Spleen (tissue), 11 donors: Measurements from ENCODE around the gene RMI2. TPM values are rescaled to one million over a fixed set of nuclear protein-coding genes. Genes with fewer than 3 reads are reported as not detected.

ENCODE experiments used
- DNase-seq: peaks from one replicate; pipeline ENCODE4 v3.0.0-alpha.2; 2020
- H3K27ac ChIP-seq, 8 donors: fragments of 200-600 bp; sonication (generic) in 7 of 8; 1 replicate in 4 of 8; 2 replicates in 4 of 8; pipeline versions ENCODE4 v1.5.0 to v1.8.0; 2016 to 2021; ENCODE audit warnings: inconsistent platforms in 4 of 8, mild to moderate bottlenecking in 4 of 8, moderate library complexity in 1 of 8
- H3K27me3 ChIP-seq, 7 donors: fragments of 200-600 bp; sonication (generic) in 6 of 7; replicated peaks in 1 of 7; 1 replicate in 4 of 7; 2 replicates in 3 of 7; pipeline versions ENCODE4 v1.5.0 to v1.8.0; 2016 to 2021; ENCODE audit warnings: inconsistent platforms in 3 of 7, mild to moderate bottlenecking in 1 of 7
- H3K36me3 ChIP-seq, 6 donors: fragments of 200-600 bp; sonication (generic) in 5 of 6; 1 replicate in 4 of 6; 2 replicates in 2 of 6; pipeline versions ENCODE4 v1.5.0 to v1.8.0; 2016 to 2021; ENCODE audit warnings: inconsistent platforms in 2 of 6
- H3K4me1 ChIP-seq, 6 donors: fragments of 200-600 bp; sonication (generic) in 5 of 6; 1 replicate in 3 of 6; 2 replicates in 3 of 6; pipeline versions ENCODE4 v1.5.0 to v1.8.0; 2016 to 2021; ENCODE audit warnings: inconsistent platforms in 3 of 6
- H3K4me3 ChIP-seq, 8 donors: fragments of 200-600 bp; sonication (generic) in 7 of 8; 1 replicate in 4 of 8; 2 replicates in 4 of 8; pipeline versions ENCODE4 v1.5.0 to v1.8.0; 2016 to 2021; ENCODE audit warnings: inconsistent platforms in 4 of 8, mild to moderate bottlenecking in 4 of 8, moderate library complexity in 2 of 8
- H3K9me3 ChIP-seq, 8 donors: fragments of 200-600 bp; sonication (generic) in 7 of 8; 1 replicate in 4 of 8; 2 replicates in 4 of 8; pipeline versions ENCODE4 v1.5.0 to v1.8.0; 2016 to 2021; ENCODE audit warnings: inconsistent platforms in 4 of 8
- POLR2A ChIP-seq, 3 donors: fragments of 450-650 bp; IDR thresholded peaks; one replicate each; pipeline ENCODE4 v1.5.1; 2017; ENCODE audit warnings: antibody characterized with exemption in 3 of 3, mild to moderate bottlenecking in 1 of 3
- POLR2AphosphoS5 ChIP-seq, 3 donors: sonication (generic); formaldehyde crosslinking; IDR thresholded peaks; one replicate each; pipeline ENCODE4 v1.5.1; 2017; ENCODE audit warnings: antibody characterized with exemption in 3 of 3
- WGBS, 5 donors: extraction: QIAGEN DNeasy Blood & Tissue Kit in 3 of 5; methylation state at CpG; one replicate each; pipeline versions ENCODE4 v1.1.5 to v1.1.7; 2013 to 2018; 5-methylcytosine and 5-hydroxymethylcytosine counted together
- intact Hi-C: fragments of 100-400 bp; cut with DNase I; formaldehyde crosslinking; loops from one replicate; pipeline ENCODE4 v1.15.0; 2023; ENCODE audit warnings: low total_unique reads
- polyA plus RNA-seq, 3 donors: library from polyadenylated mRNA; stranded (reverse); fragments of 200-250 nt; gene quantifications; one replicate each; pipeline ENCODE4 v1.2.1, GENCODE V29; 2013
- total RNA-seq, 7 donors: library from RNA; depleted of rRNA in 3 of 7; stranded (reverse); fragments of >200 nt in 3 of 7; fragmentation: NEBNext Ultra II Directional in 4 of 7; extraction: Animal tissue kit (Norgen Biotek cat#: 25700) in 4 of 7; gene quantifications; one replicate each; pipeline versions ENCODE4 v1.1.0 to v1.2.1, GENCODE V29; 2016 to 2021
- TF ChIP-seq, protein P1 (sequence below), 11 experiments: fragments of 200-600 bp in 7 of 11; fragments of 450-650 bp in 4 of 11; sonication (generic) in 4 of 11; IDR thresholded peaks in 8 of 11; conservative IDR thresholded peaks in 3 of 11; 1 replicate in 7 of 11; 2 replicates in 4 of 11; pipeline versions ENCODE4 v1.4.0 to v1.8.0; 2016 to 2021; ENCODE audit warnings: antibody characterized with exemption in 11 of 11, inconsistent platforms in 4 of 11, mild to moderate bottlenecking in 1 of 11
- donor health status: healthy with polysubstance abuse.
- donor health status: DM: no; HTN: no; CAD: no; lungs with moderate emphysema.
- donor health status: DM: no; HTN: no; CAD: no.
- donor health status: Bipolar disorder and iron deficiency.
- donor health status: healthy.
- donor health status: DM: no; HTN: no; CAD: no.
- donor health status: DM: yes; HTN: yes; CAD: no.

Gene RMI2
- total and polyA plus RNA-seq, 10 donors: 2.4 to 23.6 (median 4.7) TPM

DNA sequence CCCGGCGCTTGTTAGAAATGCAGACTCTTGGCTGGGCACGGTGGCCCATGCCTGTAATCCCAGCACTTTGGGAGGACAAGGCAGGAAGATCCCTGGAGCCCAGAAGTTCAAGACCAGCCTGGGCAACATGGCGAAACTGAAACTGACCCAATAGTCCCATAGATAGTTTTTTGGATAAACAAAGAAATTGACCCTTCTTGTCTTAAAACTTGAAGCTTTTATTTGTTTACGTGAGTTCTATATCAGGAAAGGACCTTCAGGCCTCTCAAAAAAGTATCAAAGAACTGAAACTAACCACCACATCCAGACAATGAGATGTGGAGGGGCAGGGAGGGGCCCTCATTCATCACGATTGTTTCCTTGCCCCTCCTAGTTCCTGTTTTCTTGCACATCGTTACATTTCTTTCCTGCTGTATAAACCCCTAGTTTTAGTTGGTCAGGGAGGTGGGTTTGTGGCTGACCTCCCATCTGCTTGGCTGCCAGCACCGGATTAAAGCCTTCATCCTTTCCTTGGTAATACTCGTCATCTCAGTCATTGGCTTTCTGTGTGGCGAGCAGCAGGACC lies 34.2 kb upstream of the RMI2 start:
- H3K9me3 ChIP-seq: no peaks in the 10 kb centered on the region
- DNase-seq: no peak
- H3K4me3 ChIP-seq: no peak overlapping the region
- no peaks in the 10 kb centered on the region for H3K27me3 ChIP-seq
- H3K36me3 ChIP-seq: no peaks in the 10 kb centered on the region
- peak overlapping the region; percentile 37 to 88 (median 82) for H3K27ac ChIP-seq
- peaks cover 25 to 89% (median 60%) of the 10 kb centered on the region in 6 donors for H3K4me1 ChIP-seq
- WGBS, 5 donors: 35 to 43% (median 38%) methylated on average over 10 of the region's 10 CpGs
- intact Hi-C loops: no loop called here
- TF ChIP-seq, protein P1, sequence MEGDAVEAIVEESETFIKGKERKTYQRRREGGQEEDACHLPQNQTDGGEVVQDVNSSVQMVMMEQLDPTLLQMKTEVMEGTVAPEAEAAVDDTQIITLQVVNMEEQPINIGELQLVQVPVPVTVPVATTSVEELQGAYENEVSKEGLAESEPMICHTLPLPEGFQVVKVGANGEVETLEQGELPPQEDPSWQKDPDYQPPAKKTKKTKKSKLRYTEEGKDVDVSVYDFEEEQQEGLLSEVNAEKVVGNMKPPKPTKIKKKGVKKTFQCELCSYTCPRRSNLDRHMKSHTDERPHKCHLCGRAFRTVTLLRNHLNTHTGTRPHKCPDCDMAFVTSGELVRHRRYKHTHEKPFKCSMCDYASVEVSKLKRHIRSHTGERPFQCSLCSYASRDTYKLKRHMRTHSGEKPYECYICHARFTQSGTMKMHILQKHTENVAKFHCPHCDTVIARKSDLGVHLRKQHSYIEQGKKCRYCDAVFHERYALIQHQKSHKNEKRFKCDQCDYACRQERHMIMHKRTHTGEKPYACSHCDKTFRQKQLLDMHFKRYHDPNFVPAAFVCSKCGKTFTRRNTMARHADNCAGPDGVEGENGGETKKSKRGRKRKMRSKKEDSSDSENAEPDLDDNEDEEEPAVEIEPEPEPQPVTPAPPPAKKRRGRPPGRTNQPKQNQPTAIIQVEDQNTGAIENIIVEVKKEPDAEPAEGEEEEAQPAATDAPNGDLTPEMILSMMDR (IDR thresholded peaks at IDR 0.05 in 8 of 11, conservative IDR thresholded peaks at IDR 0.05 in 3 of 11): no peak
- TF ChIP-seq POLR2AphosphoS5 (IDR thresholded peaks at IDR 0.05) (peak in 1 of 3 donors; percentile 69), POLR2A (IDR thresholded peaks at IDR 0.05) (no peak)

DNA sequence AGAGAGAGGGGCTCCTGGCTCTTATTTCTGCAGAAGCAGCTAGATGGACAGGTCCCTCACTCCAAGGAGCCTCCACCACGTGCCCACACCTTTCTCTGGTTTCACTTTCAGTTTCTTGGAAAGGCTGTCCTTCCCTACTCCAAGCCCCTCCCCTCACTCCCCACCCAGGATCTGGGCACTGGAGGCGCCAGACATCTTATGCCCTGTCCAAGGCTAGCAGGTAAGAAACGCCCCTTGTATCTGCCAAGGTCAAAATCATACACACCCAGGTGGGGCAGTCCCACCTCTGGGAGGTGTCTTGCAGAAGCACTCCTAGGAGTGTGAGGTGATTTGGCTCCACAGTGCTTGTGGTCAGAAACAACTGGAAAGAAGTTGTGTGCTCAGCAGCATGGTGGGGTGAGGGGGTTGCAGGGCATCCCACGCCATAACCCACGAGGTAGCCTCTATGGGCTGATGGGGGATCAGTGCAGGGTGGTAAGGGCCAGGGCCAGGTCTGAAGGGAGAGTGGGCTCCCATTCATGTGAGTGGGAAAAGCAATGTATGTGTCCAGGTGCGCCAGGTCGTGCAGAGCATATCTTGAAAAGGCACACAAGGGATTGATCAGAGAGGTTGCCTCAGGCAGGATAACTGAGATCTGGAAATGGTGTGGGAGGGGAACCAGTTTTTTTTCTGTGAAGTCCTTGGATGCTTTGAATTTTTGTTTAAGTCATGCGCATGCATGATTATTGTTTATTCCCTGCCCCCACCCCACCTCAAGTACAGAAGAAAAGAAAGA lies 32.4 kb upstream of the RMI2 start:
- DNase-seq: no peak
- TF ChIP-seq, protein P1 (IDR thresholded peaks at IDR 0.05 in 8 of 11, conservative IDR thresholded peaks at IDR 0.05 in 3 of 11): no peak
- TF ChIP-seq POLR2A (IDR thresholded peaks at IDR 0.05) (no peak), POLR2AphosphoS5 (IDR thresholded peaks at IDR 0.05) (no peak)
- no peaks in the 10 kb centered on the region for H3K27me3 ChIP-seq
- H3K4me3 ChIP-seq: peak overlapping the region in 1 of 8 donors; percentile 15
- H3K36me3 ChIP-seq: no peaks in the 10 kb centered on the region
- 60 to 70% (median 67%) methylated on average over 8 of the region's 8 CpGs for WGBS, 5 donors
- intact Hi-C loops: no loop called here
- peaks cover 23 to 71% (median 53%) of the 10 kb centered on the region in 6 donors for H3K4me1 ChIP-seq
- no peaks in the 10 kb centered on the region for H3K9me3 ChIP-seq
- peak overlapping the region in 5 of 8 donors; percentile 14 to 88 (median 84) for H3K27ac ChIP-seq

DNA sequence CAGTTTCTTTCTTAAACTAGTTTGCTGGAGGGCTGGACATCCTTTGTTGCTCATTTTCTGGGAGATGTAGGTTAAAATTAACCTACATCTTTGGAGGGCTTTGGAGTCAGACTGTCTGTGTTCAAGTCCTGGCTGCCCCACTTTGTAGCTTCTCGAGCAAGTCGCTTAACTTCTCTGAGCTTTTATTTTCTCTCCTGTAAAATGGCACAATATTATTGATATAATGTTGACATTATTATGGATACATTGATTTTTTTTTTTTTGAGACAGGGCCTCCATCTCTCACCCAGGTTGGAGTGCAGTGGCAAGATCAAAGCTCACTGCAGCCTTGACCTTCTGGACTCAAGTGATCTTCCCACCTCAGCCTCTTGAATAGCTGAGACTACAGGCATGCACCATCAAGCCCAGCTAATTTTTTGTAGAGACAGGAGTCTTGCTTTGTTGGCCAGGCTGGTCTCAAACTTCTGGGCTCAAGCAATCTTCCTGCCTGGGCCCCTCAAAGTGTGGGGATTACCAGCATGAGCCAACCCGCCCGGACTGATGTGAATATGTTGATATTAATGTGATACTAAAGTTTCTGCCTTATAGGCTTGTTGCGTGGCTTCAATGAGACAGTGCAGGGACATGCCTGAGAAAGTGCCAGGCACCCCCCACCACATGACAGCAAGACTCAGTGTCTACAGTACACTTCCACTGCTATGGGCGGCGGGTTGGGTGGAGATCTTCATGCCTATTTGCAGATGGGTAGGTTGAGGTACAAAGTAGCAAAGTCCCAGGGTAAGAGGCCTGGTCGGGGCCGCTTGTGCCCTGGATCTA lies 31.6 kb upstream of the RMI2 start:
- intact Hi-C loops: no loop called here
- H3K4me1 ChIP-seq: peaks cover 19 to 63% (median 46%) of the 10 kb centered on the region in 6 donors
- no peaks in the 10 kb centered on the region for H3K36me3 ChIP-seq
- no peak for TF ChIP-seq POLR2AphosphoS5 (IDR thresholded peaks at IDR 0.05)
- TF ChIP-seq POLR2A (IDR thresholded peaks at IDR 0.05): no peak
- no peak for DNase-seq
- no peaks in the 10 kb centered on the region for H3K27me3 ChIP-seq
- peak overlapping the region in 3 of 8 donors; percentile 64 to 88 (median 84) for H3K27ac ChIP-seq
- H3K4me3 ChIP-seq: no peak overlapping the region
- 83 to 97% (median 94%) methylated on average over 8 to 9 of the region's 9 CpGs for WGBS, 5 donors
- H3K9me3 ChIP-seq: no peaks in the 10 kb centered on the region

DNA sequence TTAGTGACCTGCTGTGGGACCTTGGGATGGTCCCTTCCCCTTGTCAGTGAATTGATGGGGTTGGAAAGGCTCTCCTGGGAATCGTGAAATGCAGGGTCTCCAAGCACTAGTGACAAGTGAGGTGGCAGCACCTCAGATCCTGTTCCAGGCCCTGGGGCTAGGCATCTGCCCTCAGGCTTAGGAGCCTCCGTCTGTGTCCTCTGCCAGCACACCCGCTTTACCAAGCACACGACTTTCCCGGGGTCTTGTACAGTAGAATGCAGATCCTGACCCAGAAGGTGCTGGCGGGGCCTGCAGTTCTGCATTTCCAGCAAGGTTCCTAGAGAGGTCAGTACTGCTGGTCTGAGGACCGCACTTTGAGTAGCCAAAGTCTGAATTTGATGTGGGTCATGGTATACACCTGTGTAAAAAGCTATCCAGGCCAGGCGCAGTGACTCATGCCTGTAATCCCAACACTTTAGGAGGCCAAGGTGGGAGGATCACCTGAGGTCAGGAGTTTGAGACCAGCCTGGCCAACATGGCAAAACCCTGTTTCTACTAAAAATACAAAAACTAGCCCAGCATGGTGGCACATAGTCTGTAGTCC lies 30.9 kb upstream of the RMI2 start:
- Histone ChIP-seq H3K4me3 (no peak overlapping the region), H3K9me3 (no peaks in the 10 kb centered on the region), H3K27me3 (no peaks in the 10 kb centered on the region), H3K4me1 (peaks cover 15 to 56% (median 39%) of the 10 kb centered on the region in 6 donors), H3K36me3 (no peaks in the 10 kb centered on the region), H3K27ac (no peak overlapping the region)
- DNase-seq: no peak
- TF ChIP-seq, protein P1 (IDR thresholded peaks at IDR 0.05 in 8 of 11, conservative IDR thresholded peaks at IDR 0.05 in 3 of 11): no peak
- TF ChIP-seq POLR2AphosphoS5 (IDR thresholded peaks at IDR 0.05): no peak
- no peak for TF ChIP-seq POLR2A (IDR thresholded peaks at IDR 0.05)
- intact Hi-C loops: no loop called here
- 93 to 98% (median 95%) methylated on average over 6 to 8 of the region's 8 CpGs for WGBS, 5 donors
